ENCODE data around the gene CNFN.

Gene CNFN, protein sequence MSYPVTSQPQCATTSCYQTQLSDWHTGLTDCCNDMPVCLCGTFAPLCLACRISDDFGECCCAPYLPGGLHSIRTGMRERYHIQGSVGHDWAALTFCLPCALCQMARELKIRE

DNA sequence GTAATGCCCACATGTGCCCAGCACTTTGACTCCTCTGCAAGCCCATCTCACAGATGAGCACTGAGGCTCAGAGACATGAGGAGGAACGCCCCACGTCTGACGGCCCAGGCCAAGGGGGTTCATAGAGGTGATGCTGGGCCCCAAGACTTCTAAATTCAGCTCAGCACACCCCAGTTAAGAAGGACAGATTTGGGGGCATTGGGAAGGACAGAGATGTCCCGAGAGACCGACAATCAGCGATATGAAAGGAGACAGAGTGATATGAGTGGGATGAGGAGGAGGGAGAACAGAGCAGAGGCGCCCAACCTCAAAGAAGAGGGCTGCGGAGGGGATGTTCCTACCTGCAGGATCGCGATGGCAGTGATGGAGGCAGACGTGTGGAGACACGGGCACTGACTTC lies at the start of gene CNFN:
Gene CNFN, minus strand, starts transcription at position 399 of the 400 bp plus-strand sequence. CDS start 1,260 bp downstream, outside the sequence.
- DNase-seq (ENCODE audit: low spot score), result no peak

GRCh38 chr19:42436006-42436405 lies 45.9 kb upstream of the CNFN start:
- DNase-seq (ENCODE audit: low spot score), result no peak

DNA sequence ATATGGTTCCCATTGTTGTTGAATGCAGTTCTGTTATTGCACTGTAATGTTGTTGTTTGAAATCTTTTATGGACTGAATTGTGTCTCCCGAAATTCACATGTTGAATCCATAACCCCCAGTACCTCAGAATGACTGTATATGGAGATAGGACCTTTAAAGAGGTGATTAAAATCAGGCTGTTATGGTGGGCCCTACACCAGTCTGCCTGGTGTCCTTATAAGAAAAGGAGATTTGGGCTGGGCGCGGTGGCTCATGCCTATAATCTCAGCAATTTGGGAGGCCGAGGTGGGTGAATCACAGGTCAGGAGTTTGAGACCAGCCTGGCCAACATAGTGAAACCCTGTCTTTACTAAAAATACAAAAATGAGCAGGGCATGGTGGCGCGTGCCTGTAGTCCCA lies 45.2 kb upstream of the CNFN start:
- DNase-seq (ENCODE audit: low spot score), result no peak

GRCh38 chr19:42433503-42434260 lies 43.6 kb upstream of the CNFN start:
- peak; percentile 53 for DNase-seq (ENCODE audit: low spot score)

DNA sequence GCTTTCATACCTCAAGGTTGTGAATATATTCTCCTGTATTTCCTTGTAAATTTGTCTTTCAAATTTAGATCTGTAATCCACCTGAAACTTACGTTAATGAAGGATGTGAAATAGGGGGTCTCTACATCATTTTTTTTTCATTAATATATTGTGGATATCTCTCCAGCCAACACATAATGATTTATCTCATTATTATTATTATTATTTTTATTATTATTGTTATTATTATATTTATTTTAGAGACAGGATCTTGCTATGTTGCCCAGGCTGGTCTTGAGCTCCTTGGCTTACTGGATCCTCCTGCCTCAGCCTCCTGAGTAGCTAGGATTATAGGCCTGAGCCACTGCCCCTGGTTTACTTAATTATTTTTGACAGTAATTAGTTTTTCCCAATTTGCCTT lies 41.4 kb upstream of the CNFN start:
- DNase-seq (ENCODE audit: low spot score), result no peak

GRCh38 chr19:42428676-42429075 lies 38.6 kb upstream of the CNFN start:
- no peak for DNase-seq (ENCODE audit: low spot score)

DNA sequence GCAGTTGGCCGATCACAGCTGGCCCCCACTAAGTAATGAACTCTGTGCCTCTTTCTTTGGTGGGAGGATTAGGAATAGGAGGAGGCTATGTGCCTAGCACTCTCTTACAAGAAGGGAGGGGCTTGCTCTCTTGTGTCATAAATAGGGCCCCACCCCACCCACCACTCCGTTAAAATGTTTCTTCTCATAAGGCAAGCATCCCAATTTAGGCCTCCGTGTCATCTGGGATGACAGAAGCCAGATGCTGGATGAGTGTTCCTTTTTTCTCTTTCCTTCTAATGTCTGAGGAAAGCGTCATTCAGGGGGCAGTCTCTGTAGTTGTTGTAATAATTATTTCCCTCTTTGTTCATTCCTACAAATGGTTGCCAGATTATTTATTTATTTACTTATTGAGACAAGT lies 37.2 kb upstream of the CNFN start, which contains the start of gene LIPE:
Gene LIPE, minus strand, starts transcription at position 76 of the 400 bp plus-strand sequence. CDS start 239 bp downstream, outside the sequence.
- no peak for DNase-seq (ENCODE audit: low spot score)

GRCh38 chr19:42426643-42427042 lies 36.5 kb upstream of the CNFN start:
- no peak for DNase-seq (ENCODE audit: low spot score)

GRCh38 chr19:42424712-42425131 lies 34.6 kb upstream of the CNFN start:
- DNase-seq (ENCODE audit: low spot score), result no peak

DNA sequence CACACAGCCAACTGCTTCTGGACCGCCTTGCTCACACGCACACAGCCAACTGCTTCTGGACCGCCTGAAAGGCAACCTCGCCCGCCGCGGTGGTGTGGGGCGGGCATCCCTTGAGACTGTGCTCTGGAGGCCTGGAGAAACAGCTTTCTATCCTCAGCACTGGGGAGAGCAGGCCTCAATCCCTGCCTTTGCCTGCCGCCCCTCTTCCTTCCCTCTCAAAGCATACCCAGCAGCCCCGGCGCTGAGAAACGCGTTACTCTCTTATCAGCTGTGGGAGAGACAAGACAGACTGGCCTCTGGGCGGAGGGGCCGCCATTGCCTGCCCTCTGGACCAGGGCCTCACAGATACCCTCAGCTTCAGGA lies 34.2 kb upstream of the CNFN start:
- no peak for DNase-seq (ENCODE audit: low spot score)

- DNase-seq (ENCODE audit: low spot score), result peak; percentile 96
Observed at GRCh38 chr19:42423462-42424344, 33.6 kb upstream of the CNFN start.

DNA sequence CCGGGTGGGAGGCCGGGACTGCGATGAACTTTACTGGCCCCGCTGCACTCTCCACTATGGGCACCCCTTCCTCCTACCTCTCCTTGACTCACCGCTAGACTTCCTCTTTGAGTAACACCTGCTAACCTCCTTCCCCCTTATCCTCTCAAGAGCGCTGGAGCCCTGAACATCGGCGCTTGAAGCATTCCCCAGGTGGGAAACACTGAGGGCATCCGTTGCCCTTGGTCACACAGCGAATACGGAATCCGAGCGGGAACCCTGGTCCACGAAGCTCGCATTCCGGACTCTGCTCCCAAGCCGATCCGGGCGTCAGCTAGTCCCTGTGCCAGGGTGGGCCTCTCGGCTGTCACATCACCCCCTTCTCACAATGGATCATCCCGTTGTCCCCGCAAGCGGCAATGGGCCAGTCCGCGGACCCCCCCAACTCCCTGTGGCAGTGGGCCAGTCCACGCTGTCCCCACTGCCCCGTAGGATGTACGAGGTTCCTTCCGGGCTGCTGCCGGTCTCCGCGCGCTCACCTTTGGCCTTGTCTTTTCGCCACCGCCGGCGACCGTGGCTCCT lies 32.9 kb upstream of the CNFN start:
- DNase-seq (ENCODE audit: low spot score), result peak; percentile 69

DNA sequence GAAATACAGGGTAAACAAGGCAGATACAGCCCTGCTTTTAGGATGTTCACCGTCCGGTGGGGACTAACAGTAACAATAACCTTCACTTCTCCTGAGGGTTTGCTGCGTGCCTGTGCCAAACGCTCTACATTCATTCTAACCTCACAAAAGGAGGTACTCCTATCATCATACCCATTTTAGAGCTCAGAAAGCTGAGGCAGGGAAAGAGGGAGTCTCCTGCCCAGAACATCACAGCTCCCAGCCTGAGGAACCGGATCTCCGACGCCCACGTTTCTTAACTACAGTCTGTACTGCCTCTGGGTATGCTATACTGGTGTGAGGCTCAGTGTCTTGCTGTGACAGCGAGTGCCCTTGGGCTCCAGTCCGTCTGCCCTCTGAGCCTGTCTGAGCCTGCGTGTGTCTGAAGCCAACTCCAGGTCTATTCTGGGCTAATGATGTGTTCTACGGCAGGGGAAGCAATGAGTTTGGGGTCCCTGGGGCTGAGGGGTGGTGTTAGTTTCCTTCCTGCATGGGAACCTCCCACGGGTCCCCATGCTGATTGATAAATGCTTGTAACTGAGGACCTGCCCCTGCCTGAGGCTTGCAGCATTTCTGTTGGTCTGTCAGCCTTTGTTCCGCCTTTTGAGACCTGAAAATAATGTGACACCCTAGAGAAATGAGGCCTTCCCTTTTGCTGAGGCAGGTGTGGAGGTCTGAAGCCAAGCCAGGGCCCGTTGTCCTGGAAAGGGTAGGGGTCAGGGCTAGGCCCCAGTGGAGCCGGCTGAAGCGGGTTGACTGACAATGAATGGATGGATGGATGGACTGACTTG lies 32.2 kb upstream of the CNFN start:
- DNase-seq (ENCODE audit: low spot score), result peak; percentile 48

DNA sequence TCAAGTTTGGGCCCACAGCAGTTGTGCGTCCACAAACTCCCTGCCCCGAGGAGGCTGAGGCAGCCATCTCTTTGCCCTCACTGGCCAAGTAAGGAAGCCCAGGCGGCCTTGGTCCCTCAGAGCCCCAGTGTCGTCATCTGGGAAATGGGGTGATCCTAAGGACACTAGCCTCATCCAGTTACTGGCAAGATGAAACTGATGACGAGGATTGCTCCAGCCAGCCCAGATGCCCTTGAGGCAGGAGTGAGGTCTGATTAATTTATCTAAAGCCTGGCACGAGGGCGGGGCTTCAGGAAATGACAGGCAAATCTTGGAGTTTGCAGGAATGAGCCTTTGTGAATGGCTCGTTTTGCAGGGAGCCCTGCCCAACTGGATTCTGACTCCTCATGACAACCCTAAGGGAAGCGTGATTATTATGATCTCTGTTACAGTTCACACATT lies 31.5 kb upstream of the CNFN start:
- DNase-seq (ENCODE audit: low spot score), result peak; percentile 65

- DNase-seq (ENCODE audit: low spot score), result no peak
Observed at GRCh38 chr19:42421101-42421500, 31.0 kb upstream of the CNFN start.

GRCh38 chr19:42420055-42420544 lies 30.0 kb upstream of the CNFN start:
- DNase-seq (ENCODE audit: low spot score), result peak; percentile 83

DNA sequence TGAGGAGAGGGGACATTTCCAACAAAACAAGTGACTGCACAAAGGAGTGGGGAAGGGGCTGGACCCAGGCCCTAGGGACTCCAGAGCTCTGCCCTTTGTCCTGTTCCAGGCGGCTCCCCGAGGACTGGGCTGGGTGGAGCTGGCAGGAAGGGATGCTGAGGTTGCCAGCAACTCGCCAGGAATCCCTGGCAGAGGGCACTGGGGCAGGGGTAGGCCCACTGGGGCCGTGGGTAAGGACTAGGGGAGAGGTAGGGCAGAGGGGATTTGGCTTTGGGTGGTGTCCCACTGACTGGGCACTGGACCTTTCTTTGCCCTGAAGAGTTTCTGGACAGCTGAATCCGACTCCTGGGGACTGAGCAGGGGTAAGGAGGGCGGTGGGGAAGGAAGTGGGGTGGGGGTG lies 29.2 kb upstream of the CNFN start:
- DNase-seq (ENCODE audit: low spot score), result no peak

DNA sequence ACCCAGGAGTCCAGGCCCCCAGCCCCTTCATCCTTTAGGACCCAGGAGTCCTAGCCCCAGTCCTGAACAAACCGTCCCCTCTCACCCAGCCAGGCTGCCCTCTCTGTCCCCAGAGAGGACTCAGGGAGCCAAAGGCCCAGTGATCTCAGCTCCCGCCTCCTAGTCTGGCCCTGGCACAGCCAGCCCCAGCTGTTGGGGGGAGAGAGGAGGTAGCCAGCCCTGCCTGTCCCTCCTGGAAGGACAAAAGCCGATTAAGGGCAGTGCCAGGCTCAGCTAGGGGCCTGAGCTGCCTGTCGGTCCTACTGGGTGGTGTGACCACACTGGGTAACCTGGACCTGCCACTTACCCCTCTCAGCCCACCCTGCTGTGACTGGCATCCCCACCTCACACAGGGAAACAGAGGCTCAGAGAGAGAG lies 22.6 kb upstream of the CNFN start:
- no peak for DNase-seq (ENCODE audit: low spot score)

GRCh38 chr19:42412227-42412626 lies 22.1 kb upstream of the CNFN start:
- DNase-seq (ENCODE audit: low spot score), result no peak

GRCh38 chr19:42411581-42412178 lies 21.6 kb upstream of the CNFN start:
- no peak for DNase-seq (ENCODE audit: low spot score)

GRCh38 chr19:42410371-42410770 lies 20.3 kb upstream of the CNFN start:
- no peak for DNase-seq (ENCODE audit: low spot score)
